Naive B cell (primary cell): Measurements from ENCODE around the gene NECTIN4. TPM values are rescaled to one million over a fixed set of nuclear protein-coding genes. Genes with fewer than 3 reads are reported as not detected.

Experiments
- polyA plus RNA-seq, 6 donors: library from polyadenylated mRNA; unstranded; fragments of 300-500 nt; fragmentation: Illumina TruSeq; gene quantifications; one replicate each; pipeline ENCODE4 v1.2.3, GENCODE V29; 2021; ENCODE audit warnings: low read depth in 6 of 6

Gene NECTIN4
- polyA plus RNA-seq, 6 donors from 2014 or later, result not detected

Other genes starting within 250 kb of the NECTIN4 start
- under 1 TPM in 5 of 6 donors, not detected in 1; 0.32 to 0.97 (median 0.71) TPM for gene CD244, start 226.7 kb downstream of the NECTIN4 start, polyA plus RNA-seq
- not detected for gene ITLN1, start 204.4 kb downstream of the NECTIN4 start, polyA plus RNA-seq
- gene ITLN2, start 134.7 kb downstream of the NECTIN4 start, polyA plus RNA-seq, result not detected
- gene F11R, start 68.4 kb downstream of the NECTIN4 start, polyA plus RNA-seq, result 1 to 10 TPM; 5.2 to 9.2 (median 6.7) TPM
- 100 to 1,000 TPM; 477 to 790 (median 657) TPM for gene TSTD1, start 50.6 kb downstream of the NECTIN4 start, polyA plus RNA-seq
- gene USF1, start 43.6 kb downstream of the NECTIN4 start, polyA plus RNA-seq, result 10 to 100 TPM in 3 of 6 donors, 1 to 10 TPM in 3; 4.4 to 23.9 (median 9.7) TPM
- 100 to 1,000 TPM in 1 of 6 donors, 10 to 100 TPM in 5; 42.4 to 154 (median 82.6) TPM for gene ARHGAP30, start 19.7 kb downstream of the NECTIN4 start, polyA plus RNA-seq
- 1 to 10 TPM in 5 of 6 donors, not detected in 1; 1.3 to 4.4 (median 2.3) TPM for gene KLHDC9, start 8.8 kb upstream of the NECTIN4 start, polyA plus RNA-seq
- gene PFDN2, start 28.5 kb upstream of the NECTIN4 start, polyA plus RNA-seq, result 10 to 100 TPM; 64.0 to 93.7 (median 88.7) TPM
- gene NIT1, start 28.5 kb upstream of the NECTIN4 start, polyA plus RNA-seq, result 10 to 100 TPM; 21.3 to 30.1 (median 25.6) TPM
- gene DEDD, start 43.1 kb upstream of the NECTIN4 start, polyA plus RNA-seq, result 10 to 100 TPM; 36.4 to 55.3 (median 39.2) TPM
- 100 to 1,000 TPM; 119 to 151 (median 133) TPM for gene UFC1, start 64.4 kb upstream of the NECTIN4 start, polyA plus RNA-seq
- 10 to 100 TPM; 13.1 to 33.0 (median 18.5) TPM for gene USP21, start 69.9 kb upstream of the NECTIN4 start, polyA plus RNA-seq
- 10 to 100 TPM; 12.7 to 20.3 (median 14.0) TPM for gene PPOX, start 76.9 kb upstream of the NECTIN4 start, polyA plus RNA-seq
- gene B4GALT3, start 87.9 kb upstream of the NECTIN4 start, polyA plus RNA-seq, result 10 to 100 TPM; 37.8 to 51.6 (median 45.6) TPM
- under 1 TPM in 1 of 6 donors, not detected in 5; 0.03 TPM for gene ADAMTS4, start 109.5 kb upstream of the NECTIN4 start, polyA plus RNA-seq
- gene NDUFS2, start 112.8 kb upstream of the NECTIN4 start, polyA plus RNA-seq, result 10 to 100 TPM; 66.1 to 98.8 (median 87.7) TPM
- gene FCER1G, start 125.7 kb upstream of the NECTIN4 start, polyA plus RNA-seq, result 10 to 100 TPM in 4 of 6 donors, 1 to 10 TPM in 2; 4.9 to 28.0 (median 12.4) TPM
- gene APOA2, start 134.1 kb upstream of the NECTIN4 start, polyA plus RNA-seq, result not detected
- gene TOMM40L, start 136.5 kb upstream of the NECTIN4 start, polyA plus RNA-seq, result 1 to 10 TPM; 1.5 to 5.8 (median 4.4) TPM
- gene NR1I3, start 148.6 kb upstream of the NECTIN4 start, polyA plus RNA-seq, result not detected
- gene PCP4L1, start 169.2 kb upstream of the NECTIN4 start, polyA plus RNA-seq, result not detected
- gene MPZ, start 220.4 kb upstream of the NECTIN4 start, polyA plus RNA-seq, result not detected
- 100 to 1,000 TPM; 186 to 393 (median 238) TPM for gene SDHC, start 224.8 kb upstream of the NECTIN4 start, polyA plus RNA-seq